ENCODE measurements around the gene WNK1.
"Not testable (repeated sequence)": the region's sequence is repeated elsewhere in the genome, so short reads cannot be mapped to it uniquely, and the experiment has no call there.

The WNK1 gene

GRCh38 chr12:913919-914698, 161.7 kb downstream of the WNK1 start:
- DNase-seq: no peak

DNA sequence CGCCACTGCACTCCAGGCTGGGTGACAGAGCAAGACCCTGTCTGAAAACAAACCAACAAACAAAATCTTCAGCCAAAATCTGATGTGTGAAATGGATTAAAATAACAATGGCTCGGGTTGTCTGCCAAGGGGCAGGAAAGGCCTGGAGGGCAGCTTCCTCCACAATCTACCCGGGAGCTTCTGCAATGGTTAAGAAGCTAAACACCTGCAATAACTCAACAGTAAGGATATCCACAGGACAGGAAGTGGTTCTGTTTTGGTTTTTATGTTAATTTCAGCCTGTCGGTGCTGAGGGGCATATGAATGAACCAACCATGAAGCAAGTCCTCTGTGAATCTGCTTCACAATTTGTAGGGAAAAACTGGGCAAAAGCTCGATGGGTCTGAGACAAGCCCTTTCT, 162.7 kb downstream of the WNK1 start:
- DNase-seq: no peak

- DNase-seq: no peak
Measured at GRCh38 chr12:916240-916639, 163.9 kb downstream of the WNK1 start.

DNA sequence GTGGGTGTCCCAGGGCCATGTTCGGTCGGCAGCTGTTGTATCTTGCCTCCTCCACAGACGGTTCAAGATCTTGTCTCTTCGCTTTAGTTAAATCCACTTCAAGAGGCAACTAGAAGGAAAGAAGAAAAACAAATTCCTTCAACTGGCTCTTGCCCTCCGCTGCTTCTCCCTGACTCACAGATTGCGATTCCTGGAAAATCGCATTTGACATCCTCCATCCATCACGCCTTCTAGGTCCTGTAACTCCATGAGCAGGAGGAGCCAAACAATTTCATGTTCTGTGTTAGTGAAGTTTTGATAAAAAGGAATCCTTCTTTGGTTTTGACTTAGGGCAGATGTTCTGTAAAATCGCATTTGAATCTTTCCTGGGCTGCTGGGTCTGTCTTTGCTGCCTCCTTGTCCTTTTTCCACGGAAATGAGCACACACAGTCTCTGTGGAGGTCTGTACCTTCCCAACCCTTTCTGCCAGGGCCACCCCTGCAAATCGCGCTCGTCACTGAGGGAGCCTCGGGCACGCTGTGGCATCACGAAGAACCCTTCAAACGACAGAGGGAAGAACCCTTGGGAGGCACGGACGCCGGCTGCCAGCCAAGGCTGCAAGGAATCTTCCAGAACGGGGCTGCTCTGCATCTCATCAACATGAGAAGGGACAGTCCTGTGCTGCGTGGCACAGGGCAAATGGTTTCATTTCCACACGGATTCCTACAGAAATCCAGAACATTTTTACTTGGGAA, 164.5 kb downstream of the WNK1 start:
- DNase-seq: no peak

- DNase-seq: no peak
Measured at GRCh38 chr12:920676-921075, 168.3 kb downstream of the WNK1 start.

DNA sequence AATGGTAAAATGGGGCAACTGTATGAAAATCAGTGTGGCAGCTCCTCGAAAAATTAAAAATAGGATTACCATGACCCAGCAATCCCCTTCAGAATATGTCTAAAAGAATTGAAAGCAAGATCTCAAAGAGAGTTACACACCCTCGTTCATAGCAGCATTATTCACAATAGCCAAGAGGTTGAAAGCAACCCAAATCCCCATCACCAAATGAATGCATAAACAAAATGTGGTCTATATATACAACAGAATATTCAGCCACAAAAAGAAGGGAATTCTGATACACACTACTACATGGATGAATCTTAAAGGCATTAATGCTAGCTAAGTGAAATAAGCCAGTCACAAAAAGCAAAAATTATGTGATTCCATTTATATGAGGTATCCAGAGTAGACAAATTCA, 169.9 kb downstream of the WNK1 start:
- DNase-seq: no peak

DNA sequence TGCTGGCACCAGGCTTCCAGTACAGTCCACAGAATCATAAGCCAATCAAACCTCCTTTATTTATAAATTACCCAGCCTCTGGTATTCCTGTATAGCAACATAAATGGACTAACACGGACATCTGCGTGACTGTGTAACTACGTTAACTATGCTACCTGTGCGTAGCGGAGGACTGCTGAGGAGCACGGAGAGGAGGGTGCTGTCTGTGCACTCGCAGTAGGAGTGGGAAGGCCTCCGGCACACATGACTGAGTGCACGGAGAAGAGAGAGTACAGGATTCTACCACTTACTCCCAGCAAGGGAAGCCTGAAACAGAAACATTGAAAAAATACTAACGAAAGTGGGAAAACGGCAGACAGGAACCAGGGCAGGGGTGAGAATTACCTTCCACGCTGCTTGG, 174.3 kb downstream of the WNK1 start:
- no peak for DNase-seq

DNA sequence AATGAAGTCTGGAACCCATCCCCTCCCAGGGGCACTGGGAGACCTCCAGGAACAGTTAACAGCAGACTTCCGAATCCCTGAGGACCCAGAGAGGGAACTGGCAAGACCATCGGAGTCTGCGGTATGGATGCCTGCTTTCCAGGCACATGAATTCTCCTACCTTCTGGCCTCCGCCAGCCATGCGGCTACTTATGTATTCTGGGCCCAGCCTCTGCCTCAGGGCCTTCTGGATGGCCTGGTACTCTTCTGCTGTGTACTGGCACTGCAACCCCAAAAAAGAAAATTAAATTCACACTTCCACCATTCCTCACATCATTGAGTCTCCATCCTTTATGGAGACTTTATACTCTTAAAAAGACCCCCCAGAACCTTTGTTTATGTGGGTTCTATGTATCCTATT, 178.7 kb downstream of the WNK1 start:
- no peak for DNase-seq

DNA sequence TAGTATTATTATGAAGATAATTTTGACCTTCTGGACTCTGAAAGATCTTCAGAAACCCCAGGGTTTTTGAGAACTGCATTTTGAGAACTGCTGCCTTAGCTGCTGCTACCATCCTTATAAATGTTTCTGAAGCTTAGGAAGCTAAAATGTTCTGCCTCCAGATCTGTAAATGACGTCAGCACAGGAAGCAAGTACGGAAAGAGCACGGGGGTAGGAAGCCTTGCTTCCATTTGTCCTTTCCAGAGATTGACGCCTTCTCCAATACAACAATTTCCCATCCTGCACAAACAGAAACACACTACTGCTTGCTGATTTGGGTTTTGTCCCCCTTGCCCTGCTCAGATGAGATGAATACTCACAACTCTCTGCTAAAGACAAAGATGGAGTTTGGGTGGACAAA, 179.2 kb downstream of the WNK1 start:
- DNase-seq: no peak

GRCh38 chr12:935891-936290, 183.5 kb downstream of the WNK1 start:
- not testable (repeated sequence) for DNase-seq

DNA sequence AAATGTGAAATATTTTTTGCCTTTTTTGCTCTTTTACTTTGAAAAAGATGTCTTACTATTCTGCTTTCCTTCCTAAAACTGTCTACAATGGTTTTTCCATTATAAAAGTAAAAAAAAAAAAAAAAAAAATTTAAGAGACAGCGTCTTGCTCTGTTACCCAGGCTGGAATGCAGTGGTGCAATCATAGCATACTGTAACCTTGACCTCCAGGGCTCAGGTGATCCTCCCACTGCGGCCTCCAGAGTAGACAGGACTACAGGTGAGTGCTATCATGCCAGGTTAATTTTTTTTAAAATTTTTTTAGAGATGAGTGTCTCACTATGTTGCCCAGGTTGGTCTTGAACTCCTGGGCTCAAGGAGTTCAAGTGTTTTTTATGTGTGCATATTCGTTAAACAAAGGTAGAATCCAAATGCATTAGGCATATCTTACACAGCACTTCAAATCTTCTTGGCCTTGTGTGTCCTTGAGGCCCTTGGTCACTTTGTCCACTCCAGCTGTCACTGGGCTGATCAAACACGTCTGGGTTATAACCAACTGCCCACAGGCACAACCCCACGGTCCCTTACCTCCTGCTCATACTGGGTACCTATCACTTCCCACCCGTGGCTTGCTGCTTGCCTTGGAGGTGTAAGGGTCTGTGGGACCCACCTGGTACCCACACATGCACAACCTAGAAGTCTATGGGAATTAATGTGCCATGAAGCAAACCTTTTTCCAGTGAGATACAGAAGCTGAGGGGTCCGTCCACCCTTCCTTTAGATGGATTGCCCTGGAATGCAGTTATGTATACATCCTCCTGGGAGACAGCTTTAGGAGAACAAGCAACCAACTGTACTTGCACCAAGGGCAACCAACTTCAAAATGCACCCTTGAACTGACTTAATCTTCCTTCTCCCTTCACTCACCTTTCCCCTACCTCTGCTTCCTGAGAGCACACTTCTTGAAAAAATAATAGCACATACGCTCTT, 184.3 kb downstream of the WNK1 start:
- DNase-seq: no peak

GRCh38 chr12:938810-939209, 186.4 kb downstream of the WNK1 start:
- DNase-seq: no peak

GRCh38 chr12:943051-943450, 190.7 kb downstream of the WNK1 start:
- DNase-seq: no peak

DNA sequence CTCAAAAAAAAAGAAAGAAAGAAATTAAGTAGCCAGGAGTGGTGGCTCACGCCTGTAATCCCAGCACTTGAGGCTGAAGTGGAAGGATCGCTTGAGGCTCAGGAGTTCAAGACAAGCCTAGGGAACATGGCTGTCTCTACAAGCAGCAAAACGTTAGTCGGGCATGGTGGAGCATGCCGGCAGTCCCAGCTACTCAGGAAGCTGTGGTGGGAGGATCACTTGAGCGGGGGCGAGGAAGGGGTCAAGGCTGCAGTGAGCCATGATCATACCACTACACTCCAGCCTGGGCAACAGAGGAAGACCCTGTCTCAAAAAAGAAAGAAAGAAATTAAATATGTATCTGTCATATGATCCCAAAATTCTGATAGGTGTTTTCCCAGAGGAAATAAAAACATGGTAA, 191.8 kb downstream of the WNK1 start:
- DNase-seq: no peak

GRCh38 chr12:946212-946611, 193.8 kb downstream of the WNK1 start:
- no peak for DNase-seq

DNA sequence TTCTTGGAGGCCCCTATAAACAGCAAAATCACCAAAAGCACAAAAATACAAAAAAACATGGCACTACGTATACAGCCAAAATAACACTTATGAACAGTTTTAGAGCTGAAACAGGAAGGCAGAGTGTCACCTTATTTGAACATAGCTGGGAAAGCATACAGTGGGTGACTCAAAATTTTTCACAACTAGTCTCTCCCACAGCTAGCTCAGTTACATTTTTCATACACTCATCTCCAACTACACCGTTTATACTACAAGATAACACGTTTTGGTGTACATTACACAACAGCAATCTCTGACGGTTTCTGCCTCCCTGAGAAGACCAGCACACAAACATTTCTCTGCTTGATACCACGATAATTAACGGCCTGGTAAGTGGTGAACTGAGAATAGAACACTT, 194.3 kb downstream of the WNK1 start:
- DNase-seq: no peak

GRCh38 chr12:948238-948637, 195.9 kb downstream of the WNK1 start:
- DNase-seq: no peak

DNA sequence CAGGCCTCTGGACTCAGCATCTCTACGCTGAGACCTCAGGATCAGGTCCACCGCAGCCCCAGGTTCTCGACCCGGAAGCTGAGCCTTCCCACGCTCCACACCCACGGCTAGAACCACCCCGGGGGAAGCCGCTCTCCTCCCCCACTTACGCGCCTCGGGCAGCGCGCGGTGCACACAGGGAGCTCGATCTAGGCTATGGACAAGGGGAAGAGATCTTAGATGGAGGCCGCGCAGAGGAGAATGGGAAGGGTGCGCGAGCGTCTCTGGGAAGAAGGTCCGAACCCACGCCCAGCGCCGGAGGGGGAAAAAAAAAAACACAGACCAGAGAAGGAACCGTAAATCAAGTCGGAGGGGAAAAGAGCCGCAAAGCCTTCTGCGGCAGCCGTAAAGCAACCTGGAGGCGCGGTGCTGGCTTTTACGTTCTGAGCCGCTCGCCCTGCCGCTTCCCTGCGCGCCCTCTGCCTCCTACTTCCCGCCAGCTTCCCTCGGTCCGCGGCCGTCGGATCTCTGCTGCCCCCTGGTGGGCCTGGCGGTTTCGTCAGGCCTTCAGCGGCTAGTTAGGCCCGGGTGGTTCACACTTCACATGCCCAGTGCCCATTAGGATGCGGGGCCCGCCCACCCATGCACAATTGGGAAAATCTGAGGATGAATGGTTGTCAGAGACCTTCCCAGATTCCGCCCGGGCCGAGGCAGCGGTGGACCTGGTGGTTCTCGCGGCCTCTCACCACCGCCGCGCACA, 197.2 kb downstream of the WNK1 start, which contains the start of gene RAD52:
Gene RAD52 (minus strand): TSS at position 242 of the 739 bp plus-strand sequence. CDS start 16,636 bp downstream, outside the sequence.
- DNase-seq: peak; percentile 97

DNA sequence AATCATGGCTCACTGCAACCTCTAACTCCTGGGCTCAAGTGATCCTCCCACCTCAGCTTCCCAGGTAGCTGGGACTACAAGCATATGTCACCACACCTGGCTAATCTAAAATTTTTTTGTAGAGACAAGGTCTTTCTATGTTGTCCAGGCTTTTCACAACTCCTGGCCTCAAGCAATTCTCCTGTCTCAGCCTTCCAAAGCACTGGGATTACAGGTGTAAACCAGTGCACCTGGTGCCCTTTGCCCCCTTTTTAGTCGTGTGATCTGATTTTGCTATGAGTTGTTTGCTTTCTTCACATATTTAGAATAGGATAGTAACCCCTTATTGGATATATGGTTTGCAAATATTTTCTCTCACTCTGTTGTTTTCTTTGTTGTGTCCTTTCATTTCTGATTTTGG, 198.8 kb downstream of the WNK1 start:
- DNase-seq: no peak

DNA sequence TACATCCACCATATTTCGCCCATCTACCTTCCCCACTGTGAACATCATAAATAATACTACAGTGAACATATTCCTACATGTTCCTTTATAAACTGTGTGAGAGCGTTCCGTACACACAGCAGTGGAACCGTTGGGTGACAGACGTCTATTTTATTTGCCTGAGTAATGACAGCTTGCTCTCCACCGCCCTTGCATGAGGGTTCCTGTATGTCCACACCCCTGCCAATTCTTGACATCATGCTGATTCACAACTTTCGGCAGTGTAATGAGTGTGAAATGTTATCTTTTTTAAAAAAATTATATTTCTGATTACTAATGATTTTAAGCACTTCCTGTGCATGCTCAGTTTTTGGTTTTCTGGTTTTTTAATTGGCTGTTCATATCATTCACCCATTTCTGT, 201.4 kb downstream of the WNK1 start:
- DNase-seq: no peak

DNA sequence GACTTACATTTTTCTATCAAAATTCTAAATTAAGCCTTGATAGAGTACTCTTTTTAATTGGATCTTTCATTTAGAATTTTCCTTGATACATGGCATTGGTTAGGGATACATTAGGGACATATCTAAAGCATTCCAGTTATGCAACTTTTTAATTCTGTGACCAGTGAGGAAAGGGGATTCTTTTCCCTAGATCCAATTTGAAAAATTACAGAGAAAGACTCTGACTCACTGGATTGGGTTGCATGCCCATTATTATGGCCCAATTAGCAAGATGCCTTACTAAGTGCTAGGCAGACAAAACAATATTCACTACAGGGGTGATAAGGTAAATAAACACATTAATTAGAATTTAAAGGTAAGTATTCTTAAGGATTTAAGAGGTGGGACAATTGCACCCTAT, 202.4 kb downstream of the WNK1 start:
- no peak for DNase-seq

- no peak for DNase-seq
Measured at GRCh38 chr12:955939-956338, 203.6 kb downstream of the WNK1 start.

Measured in activated CD4-positive, CD25-positive, alpha-beta regulatory T cell treated with anti-CD3 and anti-CD28 coated beads, Interleukin-2, amount 50 U/mL, for 72 hours (primary cell).